KG1 (cell line): ENCODE results near the gene PDE9A.
"Not testable (repeated sequence)": the region's sequence is repeated elsewhere in the genome, so short reads cannot be mapped to it uniquely, and the experiment has no call there.

Experiments
- DNase-seq: peaks from one replicate; lab custom pipeline; 2025; lab: John Stamatoyannopoulos, UW

Gene PDE9A

GRCh38 chr21:42653231-42654061 is at the start of gene PDE9A:
Gene PDE9A, plus strand, starts transcription at chr21:42653621. Its CDS starts 194 bp downstream, at chr21:42653815.
- DNase-seq = no peak

- DNase-seq = no peak
Measured at GRCh38 chr21:42607102-42607501, 46.3 kb upstream of the PDE9A start.

GRCh38 chr21:42607525-42608102 is 45.8 kb upstream of the PDE9A start:
- no peak for DNase-seq

- DNase-seq = no peak
Measured at GRCh38 chr21:42608446-42608845, 45.0 kb upstream of the PDE9A start.

GRCh38 chr21:42609811-42610210 is 43.6 kb upstream of the PDE9A start:
- DNase-seq = no peak

- DNase-seq = no peak
Measured at GRCh38 chr21:42611852-42612251, 41.6 kb upstream of the PDE9A start.

GRCh38 chr21:42612390-42612789 is 41.0 kb upstream of the PDE9A start:
- no peak for DNase-seq

GRCh38 chr21:42613756-42614155 is 39.7 kb upstream of the PDE9A start:
- DNase-seq = no peak

GRCh38 chr21:42614396-42614795 is 39.0 kb upstream of the PDE9A start:
- no peak for DNase-seq

- DNase-seq = no peak
Measured at GRCh38 chr21:42614811-42615351, 38.5 kb upstream of the PDE9A start.

GRCh38 chr21:42615377-42615776 is 38.0 kb upstream of the PDE9A start:
- DNase-seq = not testable (repeated sequence)

GRCh38 chr21:42615924-42616323 is 37.5 kb upstream of the PDE9A start:
- no peak for DNase-seq

GRCh38 chr21:42616446-42616845 is 37.0 kb upstream of the PDE9A start:
- DNase-seq = no peak

GRCh38 chr21:42616941-42617340 is 36.5 kb upstream of the PDE9A start:
- DNase-seq = no peak

GRCh38 chr21:42617486-42617885 is 35.9 kb upstream of the PDE9A start:
- no peak for DNase-seq

GRCh38 chr21:42618707-42619102 is 34.7 kb upstream of the PDE9A start:
- no peak for DNase-seq

GRCh38 chr21:42619166-42619565 is 34.3 kb upstream of the PDE9A start:
- DNase-seq = no peak

GRCh38 chr21:42619841-42620240 is 33.6 kb upstream of the PDE9A start:
- DNase-seq = no peak

- no peak for DNase-seq
Measured at GRCh38 chr21:42621166-42621818, 32.1 kb upstream of the PDE9A start.

GRCh38 chr21:42621819-42622177 is 31.6 kb upstream of the PDE9A start:
- DNase-seq = no peak

GRCh38 chr21:42622284-42622683 is 31.1 kb upstream of the PDE9A start:
- no peak for DNase-seq

- no peak for DNase-seq
Measured at GRCh38 chr21:42623694-42624093, 29.7 kb upstream of the PDE9A start.
